Smooth muscle cell (in vitro differentiated cells): Measurements from ENCODE around the gene RIN2. TPM values are rescaled to one million over a fixed set of nuclear protein-coding genes. Genes with fewer than 3 reads are reported as not detected.
A peak's percentile ranks its signal among the peaks of the same experiment; 100 is the strongest.

Source experiments
- DNase-seq: peaks from one replicate; lab custom pipeline; 2025; ENCODE audit not compliant: unreplicated experiment; lab: John Stamatoyannopoulos, UW
- H2AFZ ChIP-seq: fragments of 200-600 bp; sonication (generic); 2 replicates; pipeline ENCODE4 v1.6.0; 2016; ENCODE audit warnings: antibody characterized with exemption, low read depth, mild to moderate bottlenecking
- H3F3A ChIP-seq: fragments of 200-600 bp; sonication (generic); 2 replicates; pipeline ENCODE4 v1.6.0; 2017; ENCODE audit warnings: antibody characterized with exemption, low read depth
- H3K27ac ChIP-seq: fragments of 200-600 bp; sonication (generic); 2 replicates; pipeline ENCODE4 v1.5.1; 2016; ENCODE audit warnings: low read depth, mild to moderate bottlenecking
- H3K27me3 ChIP-seq: fragments of 200-600 bp; sonication (generic); 2 replicates; pipeline ENCODE4 v1.6.1; 2016; ENCODE audit warnings: low read depth, mild to moderate bottlenecking
- H3K36me3 ChIP-seq: fragments of 200-600 bp; sonication (generic); 2 replicates; pipeline ENCODE4 v1.5.1; 2016; ENCODE audit warnings: low read depth
- H3K4me1 ChIP-seq: fragments of 200-600 bp; sonication (generic); 2 replicates; pipeline ENCODE4 v1.5.1; 2016; ENCODE audit warnings: low read depth
- H3K4me2 ChIP-seq: fragments of 200-600 bp; sonication (generic); 2 replicates; pipeline ENCODE4 v1.6.0; 2016; ENCODE audit warnings: mild to moderate bottlenecking
- H3K4me3 ChIP-seq: fragments of 200-600 bp; sonication (generic); 2 replicates; pipeline ENCODE4 v1.5.1; 2016; ENCODE audit warnings: mild to moderate bottlenecking
- H3K79me2 ChIP-seq: fragments of 200-600 bp; sonication (generic); 2 replicates; pipeline ENCODE4 v1.6.0; 2016; ENCODE audit warnings: low read depth, mild to moderate bottlenecking
- H3K9ac ChIP-seq: fragments of 200-600 bp; sonication (generic); 2 replicates; pipeline ENCODE4 v1.6.0; 2016; ENCODE audit warnings: low read depth
- H3K9me3 ChIP-seq: fragments of 200-600 bp; sonication (generic); replicated peaks from 2 replicates; pipeline ENCODE4 v1.5.1; 2016; ENCODE audit warnings: low read depth
- H4K20me1 ChIP-seq: fragments of 200-600 bp; sonication (generic); 2 replicates; pipeline ENCODE4 v1.6.0; 2016; ENCODE audit warnings: low read depth
- WGBS: methylation state at CpG from one replicate; pipeline ENCODE4 v1.1.7; 2016; ENCODE audit warnings: low lambda C conversion rate; 5-methylcytosine and 5-hydroxymethylcytosine counted together
- polyA plus RNA-seq: library from polyadenylated mRNA; unstranded; fragments of >200 nt; fragmentation: Nextera tagmentation; extraction: Ambion mirVana; gene quantifications from 2 replicates; pipeline ENCODE4 v1.2.1, GENCODE V29; 2016
- total RNA-seq: library from RNA; depleted of rRNA; stranded (reverse); fragments of >200 nt; gene quantifications from 2 replicates; pipeline ENCODE4 v1.2.3, GENCODE V29; 2014
- TF ChIP-seq, protein P1 (sequence below): fragments of 200-600 bp; sonication (generic); IDR thresholded peaks from 2 replicates; pipeline ENCODE4 v1.5.1; 2017; ENCODE audit warnings: borderline replicate concordance, mild to moderate bottlenecking, antibody characterized with exemption; ENCODE audit not compliant: insufficient read depth, poor library complexity, severe bottlenecking

RIN2 gene
- total RNA-seq (26.9 and 29.5 TPM in 2 replicates), polyA plus RNA-seq (16.0 TPM in 2 replicates)

- Histone ChIP-seq H3K4me2 (peak within 1 kb of the TSS; percentile 95), H4K20me1 (peaks cover 4% of the 10 kb centered on the region), H3K27me3 (no peaks in the 10 kb centered on the region), H3K27ac (peak within 1 kb of the TSS; percentile 69), H3F3A (peaks cover 10% of the 10 kb centered on the region), H3K9ac (peak within 1 kb of the TSS; percentile 67), H3K4me3 (peak within 1 kb of the TSS; percentile 87), H3K9me3 (no peaks in the 10 kb centered on the region), H3K4me1 (peaks cover 17% of the 10 kb centered on the region), H3K79me2 (peaks cover 6% of the 10 kb centered on the region), H2AFZ (peak within 1 kb of the TSS; percentile 94), H3K36me3 (no peaks in the 10 kb centered on the region)
- 3% methylated on average over 9 of the region's 25 CpGs for WGBS
- peak; percentile 67 for DNase-seq
- TF ChIP-seq, protein P1, sequence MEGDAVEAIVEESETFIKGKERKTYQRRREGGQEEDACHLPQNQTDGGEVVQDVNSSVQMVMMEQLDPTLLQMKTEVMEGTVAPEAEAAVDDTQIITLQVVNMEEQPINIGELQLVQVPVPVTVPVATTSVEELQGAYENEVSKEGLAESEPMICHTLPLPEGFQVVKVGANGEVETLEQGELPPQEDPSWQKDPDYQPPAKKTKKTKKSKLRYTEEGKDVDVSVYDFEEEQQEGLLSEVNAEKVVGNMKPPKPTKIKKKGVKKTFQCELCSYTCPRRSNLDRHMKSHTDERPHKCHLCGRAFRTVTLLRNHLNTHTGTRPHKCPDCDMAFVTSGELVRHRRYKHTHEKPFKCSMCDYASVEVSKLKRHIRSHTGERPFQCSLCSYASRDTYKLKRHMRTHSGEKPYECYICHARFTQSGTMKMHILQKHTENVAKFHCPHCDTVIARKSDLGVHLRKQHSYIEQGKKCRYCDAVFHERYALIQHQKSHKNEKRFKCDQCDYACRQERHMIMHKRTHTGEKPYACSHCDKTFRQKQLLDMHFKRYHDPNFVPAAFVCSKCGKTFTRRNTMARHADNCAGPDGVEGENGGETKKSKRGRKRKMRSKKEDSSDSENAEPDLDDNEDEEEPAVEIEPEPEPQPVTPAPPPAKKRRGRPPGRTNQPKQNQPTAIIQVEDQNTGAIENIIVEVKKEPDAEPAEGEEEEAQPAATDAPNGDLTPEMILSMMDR = no peak
Measured at GRCh38 chr20:19758133-19758500, at the start of gene RIN2. RIN2 (plus strand) TSS chr20:19758258; CDS start chr20:19889602, 131,344 bp downstream.

GRCh38 chr20:19709635-19710335, 48.3 kb upstream of the RIN2 start:
- TF ChIP-seq, protein P1 = no peak
- Histone ChIP-seq H3F3A (no peaks in the 10 kb centered on the region), H3K4me1 (no peaks in the 10 kb centered on the region), H3K27me3 (no peaks in the 10 kb centered on the region), H3K27ac (no peak overlapping the region), H2AFZ (no peak overlapping the region), H3K9me3 (no peaks in the 10 kb centered on the region), H4K20me1 (no peaks in the 10 kb centered on the region), H3K36me3 (no peaks in the 10 kb centered on the region), H3K4me2 (no peak overlapping the region), H3K4me3 (no peak overlapping the region), H3K79me2 (no peaks in the 10 kb centered on the region), H3K9ac (no peak overlapping the region)
- DNase-seq = no peak
- WGBS = 71% methylated on average over 1 of the region's 1 CpG

GRCh38 chr20:19710336-19711120, 47.5 kb upstream of the RIN2 start:
- Histone ChIP-seq H3K4me2 (no peak overlapping the region), H3K4me1 (no peaks in the 10 kb centered on the region), H3K9ac (no peak overlapping the region), H3F3A (no peaks in the 10 kb centered on the region), H3K27ac (no peak overlapping the region), H2AFZ (no peak overlapping the region), H3K79me2 (no peaks in the 10 kb centered on the region), H3K9me3 (no peaks in the 10 kb centered on the region), H3K36me3 (no peaks in the 10 kb centered on the region), H3K4me3 (no peak overlapping the region), H3K27me3 (no peaks in the 10 kb centered on the region), H4K20me1 (no peaks in the 10 kb centered on the region)
- TF ChIP-seq, protein P1 = no peak
- DNase-seq = no peak
- 43% methylated on average over 5 of the region's 5 CpGs for WGBS
